ENCODE data around the gene BMS1.
A peak's percentile ranks its signal among the peaks of the same experiment; 100 is the strongest.
"Not testable (repeated sequence)": the region's sequence is repeated elsewhere in the genome, so short reads cannot be mapped to it uniquely, and the experiment has no call there.

BMS1 gene, protein sequence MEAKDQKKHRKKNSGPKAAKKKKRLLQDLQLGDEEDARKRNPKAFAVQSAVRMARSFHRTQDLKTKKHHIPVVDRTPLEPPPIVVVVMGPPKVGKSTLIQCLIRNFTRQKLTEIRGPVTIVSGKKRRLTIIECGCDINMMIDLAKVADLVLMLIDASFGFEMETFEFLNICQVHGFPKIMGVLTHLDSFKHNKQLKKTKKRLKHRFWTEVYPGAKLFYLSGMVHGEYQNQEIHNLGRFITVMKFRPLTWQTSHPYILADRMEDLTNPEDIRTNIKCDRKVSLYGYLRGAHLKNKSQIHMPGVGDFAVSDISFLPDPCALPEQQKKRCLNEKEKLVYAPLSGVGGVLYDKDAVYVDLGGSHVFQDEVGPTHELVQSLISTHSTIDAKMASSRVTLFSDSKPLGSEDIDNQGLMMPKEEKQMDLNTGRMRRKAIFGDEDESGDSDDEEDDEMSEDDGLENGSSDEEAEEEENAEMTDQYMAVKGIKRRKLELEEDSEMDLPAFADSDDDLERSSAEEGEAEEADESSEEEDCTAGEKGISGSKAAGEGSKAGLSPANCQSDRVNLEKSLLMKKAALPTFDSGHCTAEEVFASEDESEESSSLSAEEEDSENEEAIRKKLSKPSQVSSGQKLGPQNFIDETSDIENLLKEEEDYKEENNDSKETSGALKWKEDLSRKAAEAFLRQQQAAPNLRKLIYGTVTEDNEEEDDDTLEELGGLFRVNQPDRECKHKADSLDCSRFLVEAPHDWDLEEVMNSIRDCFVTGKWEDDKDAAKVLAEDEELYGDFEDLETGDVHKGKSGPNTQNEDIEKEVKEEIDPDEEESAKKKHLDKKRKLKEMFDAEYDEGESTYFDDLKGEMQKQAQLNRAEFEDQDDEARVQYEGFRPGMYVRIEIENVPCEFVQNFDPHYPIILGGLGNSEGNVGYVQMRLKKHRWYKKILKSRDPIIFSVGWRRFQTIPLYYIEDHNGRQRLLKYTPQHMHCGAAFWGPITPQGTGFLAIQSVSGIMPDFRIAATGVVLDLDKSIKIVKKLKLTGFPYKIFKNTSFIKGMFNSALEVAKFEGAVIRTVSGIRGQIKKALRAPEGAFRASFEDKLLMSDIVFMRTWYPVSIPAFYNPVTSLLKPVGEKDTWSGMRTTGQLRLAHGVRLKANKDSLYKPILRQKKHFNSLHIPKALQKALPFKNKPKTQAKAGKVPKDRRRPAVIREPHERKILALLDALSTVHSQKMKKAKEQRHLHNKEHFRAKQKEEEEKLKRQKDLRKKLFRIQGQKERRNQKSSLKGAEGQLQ

DNA sequence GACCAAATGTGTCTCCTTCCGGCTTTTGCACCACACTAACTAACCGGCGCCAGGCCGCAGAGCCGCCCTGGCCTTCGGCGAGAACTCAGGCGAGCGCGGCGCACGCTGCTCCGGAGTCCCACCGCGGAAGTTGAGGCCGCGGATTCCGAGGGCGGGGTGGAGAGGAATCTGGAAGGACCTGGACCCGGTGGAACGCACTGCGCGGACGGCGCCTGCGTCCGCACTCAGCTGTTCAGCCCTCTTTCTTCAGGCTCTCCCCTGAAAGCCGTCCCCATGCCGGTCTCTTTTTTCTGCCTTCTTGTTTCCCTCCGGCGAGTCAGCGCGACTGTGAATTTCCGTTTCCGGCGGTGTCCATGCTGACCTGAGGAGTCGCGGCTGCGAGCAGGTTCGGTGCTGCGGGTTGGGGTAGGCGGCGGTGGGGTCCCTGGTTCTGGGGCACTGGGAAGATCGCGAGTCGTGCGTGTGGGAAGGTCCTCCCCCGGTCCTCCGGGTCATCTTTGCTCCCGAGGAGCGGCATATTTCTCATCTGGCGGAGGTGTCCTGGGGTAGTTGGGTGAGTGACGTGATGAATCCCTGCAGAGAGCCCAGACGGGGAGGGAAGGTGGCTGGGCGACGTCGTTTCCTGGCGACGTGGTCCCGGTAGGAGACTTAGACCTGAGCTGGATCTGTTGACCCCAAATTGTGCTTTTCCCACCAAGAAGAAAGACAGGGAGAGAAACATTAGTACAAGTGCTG is at the start of gene BMS1:
TSS of gene BMS1 (plus strand) at position 350 of the 735 bp plus-strand sequence. CDS start 1,600 bp downstream, outside the sequence.
- DNase-seq (ENCODE audit: low read depth in 2 of 2), result peak; percentile 72 to 78

DNA sequence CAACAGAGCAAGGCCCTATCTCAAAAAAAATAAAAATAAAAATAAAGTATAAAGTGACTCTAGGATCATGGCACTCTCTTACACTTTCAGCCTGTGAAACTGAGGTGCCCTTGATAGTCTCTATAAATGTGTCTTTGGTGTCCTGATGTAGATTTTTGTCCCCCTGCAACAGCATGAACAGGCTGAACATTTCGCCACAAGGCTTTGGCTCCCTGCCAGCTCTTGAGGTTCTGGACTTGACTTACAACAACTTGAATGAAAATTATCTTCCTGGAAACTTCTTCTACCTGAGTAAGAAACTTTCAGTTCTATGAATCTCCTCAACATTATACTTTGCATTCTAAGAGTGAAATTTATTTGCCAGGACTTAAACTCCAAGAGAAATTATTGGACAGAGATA is 48.1 kb upstream of the BMS1 start:
- no peak for DNase-seq (ENCODE audit: low read depth in 2 of 2)

DNA sequence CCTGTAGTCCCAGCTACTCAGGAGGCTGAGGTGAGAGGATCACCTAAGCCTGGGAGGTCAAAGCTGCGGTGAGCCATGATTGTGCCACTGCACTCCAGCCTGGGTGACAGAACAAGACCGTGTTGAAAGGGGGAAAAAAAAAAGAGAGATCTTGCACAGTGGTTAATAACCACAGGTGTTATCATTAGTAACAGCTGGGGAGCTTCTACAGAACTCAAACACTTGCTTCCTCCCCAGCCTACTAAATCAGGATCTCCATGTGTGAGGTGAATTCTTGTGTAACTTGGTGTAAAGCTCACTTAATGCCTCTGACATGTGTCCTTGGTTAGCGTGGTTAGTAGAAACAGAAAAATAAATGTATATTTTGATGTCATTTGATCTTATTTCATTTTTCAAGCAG is 43.9 kb upstream of the BMS1 start:
- DNase-seq (ENCODE audit: low read depth in 2 of 2), result no peak

DNA sequence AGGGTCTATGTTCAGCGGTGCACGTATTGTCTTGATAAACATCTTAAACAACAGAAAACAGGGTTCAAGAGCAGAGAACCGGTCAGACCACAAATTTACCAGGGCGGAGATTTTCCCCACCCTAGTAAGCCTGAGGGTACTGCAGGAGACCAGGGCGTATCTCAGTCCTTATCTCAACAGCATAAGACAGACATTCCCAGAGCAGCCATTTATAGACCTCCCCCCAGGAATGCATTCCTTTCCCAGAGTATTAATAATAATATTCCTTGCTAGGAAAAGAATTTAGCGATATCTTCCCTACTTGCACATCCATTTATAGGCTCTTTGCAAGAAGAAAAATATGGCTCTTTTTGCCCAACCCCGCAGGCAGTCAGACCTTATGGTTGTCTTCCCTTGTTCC is 41.1 kb upstream of the BMS1 start:
- DNase-seq (ENCODE audit: low read depth in 2 of 2), result not testable (repeated sequence)

DNA sequence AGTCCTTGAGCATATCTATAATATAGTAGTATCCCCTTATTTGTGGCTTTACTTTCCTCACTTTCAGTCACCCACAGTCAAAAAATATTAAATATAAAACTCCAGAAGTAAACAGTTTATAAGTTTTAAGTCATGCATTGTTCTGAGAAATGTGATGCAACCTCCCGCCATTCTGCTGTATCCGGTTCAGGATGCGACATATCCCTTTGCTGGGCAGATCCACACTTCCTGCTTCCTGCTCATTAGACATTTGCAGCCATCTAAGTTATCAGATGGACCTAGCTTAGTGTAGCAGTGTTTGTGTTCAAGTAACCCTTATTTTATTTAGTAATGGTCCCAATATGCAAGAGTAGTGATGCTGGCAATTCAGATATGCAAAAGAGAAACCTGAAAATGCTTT is 38.9 kb upstream of the BMS1 start:
- no peak for DNase-seq (ENCODE audit: low read depth in 2 of 2)

DNA sequence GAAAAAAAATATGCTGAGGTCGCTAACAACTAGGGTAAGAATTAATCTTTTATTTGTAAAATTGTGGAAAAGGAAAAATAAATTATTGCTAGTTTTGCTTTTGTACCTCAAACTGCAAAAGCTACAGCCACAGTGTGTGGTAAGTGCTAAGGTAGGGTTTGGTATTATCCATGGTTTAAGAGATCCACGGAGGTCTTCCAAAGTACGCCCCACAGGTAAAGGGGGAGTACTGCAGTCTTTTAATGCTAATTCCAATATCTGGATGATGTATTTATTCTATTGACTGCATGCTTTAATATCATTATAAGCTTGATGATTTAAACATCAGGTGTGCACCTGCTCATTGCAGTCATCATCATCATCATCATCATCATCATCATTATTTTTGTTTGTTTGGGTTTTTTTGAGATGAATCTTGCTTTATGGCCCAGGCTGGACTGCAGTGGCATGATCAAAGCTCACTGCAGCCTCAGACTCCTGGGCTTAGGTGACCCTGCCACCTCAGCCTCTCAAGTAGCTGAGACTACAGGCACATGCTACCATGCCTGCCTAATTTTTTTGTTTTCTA is 38.4 kb upstream of the BMS1 start:
- no peak for DNase-seq (ENCODE audit: low read depth in 2 of 2)

DNA sequence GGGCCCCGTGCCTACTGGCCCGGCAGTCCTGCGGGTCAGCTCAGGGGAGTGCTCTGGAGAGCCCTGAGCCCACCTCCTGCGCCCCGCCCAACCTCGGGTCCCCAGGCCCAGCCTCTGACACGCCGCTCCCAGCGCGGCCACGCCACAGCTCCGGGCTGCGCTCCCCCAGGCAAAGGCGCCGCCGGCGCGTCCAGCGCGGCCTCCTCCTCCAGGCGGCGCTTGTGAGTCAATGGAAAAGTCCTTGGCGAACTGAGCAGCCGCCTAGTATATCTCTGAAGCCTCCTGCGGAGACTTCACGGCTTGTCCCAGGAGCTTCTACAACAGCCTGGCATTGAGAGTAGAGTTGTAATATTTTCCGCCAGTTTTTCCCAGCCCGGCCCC is 29.5 kb upstream of the BMS1 start:
- peak; percentile 34 to 38 for DNase-seq (ENCODE audit: low read depth in 2 of 2)

DNA sequence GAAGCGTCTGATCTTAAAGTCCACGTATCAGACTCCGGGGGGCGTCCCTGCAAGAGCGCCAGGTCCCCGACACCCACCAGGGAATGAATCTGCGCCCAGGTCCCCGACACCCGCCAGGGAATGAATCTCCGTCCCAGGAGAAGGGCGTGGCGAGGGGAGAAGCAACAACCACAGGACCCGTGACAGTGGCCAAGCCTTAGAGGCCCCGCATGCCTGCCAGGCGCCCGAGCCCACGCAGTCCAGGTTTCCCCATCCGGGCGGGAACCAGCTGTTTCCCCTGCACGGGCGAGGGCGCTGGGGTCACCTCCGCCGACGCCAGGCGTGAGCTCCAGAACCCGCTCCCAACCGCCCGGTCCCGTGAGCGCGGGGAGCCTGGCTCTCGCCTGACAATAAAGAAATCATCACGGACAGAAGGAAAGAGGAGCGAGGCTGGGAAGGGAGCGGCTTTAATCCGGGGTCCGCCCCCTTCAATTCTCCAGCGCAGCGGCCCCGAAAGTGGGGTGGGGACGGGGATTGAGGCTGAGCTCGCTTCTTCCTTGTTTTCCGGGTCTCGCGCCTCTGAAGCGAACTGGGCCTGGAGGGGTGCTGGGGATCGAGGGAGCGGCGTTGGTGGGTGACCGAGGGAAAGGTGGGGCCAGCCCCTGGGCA is 29.0 kb upstream of the BMS1 start:
- DNase-seq (ENCODE audit: low read depth in 2 of 2), result no peak

DNA sequence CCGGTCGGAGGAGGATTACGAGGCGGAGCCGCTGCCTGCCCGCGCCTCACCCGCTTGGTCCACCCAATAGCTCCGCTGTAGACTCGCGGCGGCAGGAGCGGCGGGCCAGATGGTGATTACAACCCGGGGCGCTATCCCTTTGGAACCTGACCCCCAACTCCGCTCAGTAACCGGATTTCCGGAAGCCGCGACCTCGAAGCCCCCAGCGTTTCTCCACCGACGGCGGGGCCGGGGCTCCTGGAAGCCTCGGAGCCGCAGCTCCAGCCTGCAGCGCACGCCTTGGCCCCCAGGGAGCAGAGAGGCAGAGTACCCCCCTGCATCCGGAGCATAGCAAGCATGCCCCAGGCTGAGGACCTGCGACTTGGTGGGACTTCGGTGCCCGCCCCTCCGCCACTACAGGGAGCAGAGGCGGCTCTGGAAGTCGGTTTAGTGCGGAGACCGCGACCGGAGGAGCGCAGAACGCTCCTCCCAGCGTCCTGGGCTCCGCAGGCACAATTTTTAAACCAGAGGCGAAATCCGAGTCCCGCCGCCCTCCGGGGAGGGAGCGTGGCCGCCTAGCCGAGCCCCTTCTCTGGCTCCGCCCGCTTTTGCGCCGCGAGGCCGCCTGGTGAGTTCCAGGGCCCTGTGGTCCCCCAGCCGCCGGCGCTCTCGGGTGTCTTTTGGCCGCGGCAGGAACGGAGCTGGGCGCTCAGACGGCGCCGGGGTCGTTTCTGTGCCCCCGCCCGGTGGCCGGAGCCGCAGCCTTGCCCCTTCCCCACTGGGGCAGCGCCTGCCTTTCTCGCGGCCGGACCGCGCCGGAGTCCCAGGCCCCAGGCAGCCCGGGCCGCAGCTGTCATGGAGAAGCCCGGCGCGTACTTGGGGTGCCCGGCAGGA is 28.2 kb upstream of the BMS1 start:
- DNase-seq (ENCODE audit: low read depth in 2 of 2), result no peak

DNA sequence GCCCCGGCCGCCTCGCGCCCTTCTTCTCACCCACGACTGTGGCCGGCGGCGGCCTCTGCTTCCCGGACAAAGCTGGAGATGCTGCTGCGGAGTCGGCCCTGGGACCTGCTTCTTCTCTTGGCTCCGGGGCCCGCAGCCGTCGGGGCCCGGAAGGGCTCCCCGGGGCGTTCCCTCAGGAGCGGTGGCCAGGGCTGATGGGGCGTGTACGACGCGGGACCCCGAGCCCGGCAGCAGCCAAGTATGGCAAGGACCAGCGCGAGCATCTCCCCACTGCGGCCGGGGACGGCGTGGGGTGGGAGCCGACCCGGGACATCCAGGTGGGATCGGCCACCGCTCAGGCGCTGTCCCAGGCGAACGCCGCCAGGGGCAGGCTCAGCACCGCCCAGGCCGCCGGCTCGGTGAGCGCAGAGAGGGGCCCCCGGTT is 27.6 kb upstream of the BMS1 start:
- no peak for DNase-seq (ENCODE audit: low read depth in 2 of 2)

DNA sequence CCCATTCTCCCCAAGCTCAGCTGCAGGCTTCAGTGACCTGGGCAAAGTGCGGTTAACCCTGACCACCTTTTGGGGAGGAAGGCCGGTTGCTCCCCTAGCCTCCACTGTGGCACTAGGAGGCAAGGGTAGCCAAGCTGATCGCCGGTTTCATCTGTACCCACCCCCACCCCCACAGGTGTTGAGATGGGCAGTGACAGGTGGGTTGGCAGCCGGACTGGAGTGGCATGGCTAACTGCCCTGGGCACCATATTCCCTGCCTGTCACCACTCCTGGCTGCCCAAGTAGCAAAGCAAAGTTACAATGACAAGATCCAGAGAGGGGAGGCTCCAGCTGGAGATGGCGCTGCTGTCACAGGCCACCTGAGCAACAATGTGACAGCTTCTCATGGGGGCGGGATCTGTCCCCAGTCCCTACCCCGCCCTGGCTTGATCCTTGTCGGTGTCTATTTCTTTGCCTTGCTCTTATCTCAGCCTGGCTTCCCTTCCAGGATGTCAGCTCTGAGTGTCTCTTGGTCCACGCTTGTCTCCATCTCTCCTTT is 27.0 kb upstream of the BMS1 start:
- DNase-seq (ENCODE audit: low read depth in 2 of 2), result no peak

DNA sequence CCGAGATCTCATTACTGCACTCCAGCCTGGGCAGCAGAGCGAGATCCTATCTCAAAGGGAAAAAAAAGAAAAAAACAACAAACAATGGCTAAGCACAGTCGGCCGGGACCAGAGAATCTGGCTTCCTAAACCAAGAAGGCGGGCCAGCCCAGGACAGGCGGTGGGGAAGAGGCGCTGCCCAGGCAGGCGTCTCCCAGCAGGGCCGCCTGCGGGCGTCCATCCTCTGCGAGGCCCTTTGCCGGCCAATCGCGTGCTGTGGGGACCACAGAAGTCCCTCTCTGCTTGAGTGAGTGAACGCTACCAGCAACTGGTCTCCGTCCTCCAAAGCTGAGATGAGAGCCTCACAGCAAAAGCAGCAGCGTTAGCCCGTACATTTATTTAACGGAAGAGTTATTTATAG is 14.7 kb upstream of the BMS1 start:
- DNase-seq (ENCODE audit: low read depth in 2 of 2), result no peak

DNA sequence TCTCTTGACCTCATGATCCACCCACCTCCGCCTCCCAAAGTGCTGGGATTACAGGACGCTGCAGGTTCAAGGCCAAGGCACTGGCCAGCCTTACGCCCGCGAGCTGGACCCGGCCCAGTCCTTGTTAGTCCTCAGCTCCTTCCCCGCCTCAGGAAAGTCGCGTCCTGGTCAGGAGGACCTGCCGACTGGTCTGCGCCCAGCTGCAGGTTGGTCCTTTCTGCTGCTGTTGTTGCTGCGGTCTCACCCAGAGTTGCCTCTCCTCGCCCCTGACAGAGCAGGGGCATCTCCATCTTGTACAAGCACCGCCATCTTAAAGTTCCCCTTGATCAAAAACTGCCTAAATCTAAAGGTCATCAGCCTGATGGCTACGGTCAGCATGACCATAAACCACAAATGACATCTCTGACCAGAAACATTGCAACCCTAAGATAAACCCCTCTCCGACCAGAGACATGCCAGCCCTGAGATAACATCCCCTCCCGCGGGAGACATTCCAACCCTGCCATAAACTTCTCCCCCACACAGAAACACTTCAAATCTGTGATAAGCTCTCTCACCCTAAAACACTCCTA is 13.9 kb upstream of the BMS1 start:
- DNase-seq (ENCODE audit: low read depth in 2 of 2), result no peak

DNA sequence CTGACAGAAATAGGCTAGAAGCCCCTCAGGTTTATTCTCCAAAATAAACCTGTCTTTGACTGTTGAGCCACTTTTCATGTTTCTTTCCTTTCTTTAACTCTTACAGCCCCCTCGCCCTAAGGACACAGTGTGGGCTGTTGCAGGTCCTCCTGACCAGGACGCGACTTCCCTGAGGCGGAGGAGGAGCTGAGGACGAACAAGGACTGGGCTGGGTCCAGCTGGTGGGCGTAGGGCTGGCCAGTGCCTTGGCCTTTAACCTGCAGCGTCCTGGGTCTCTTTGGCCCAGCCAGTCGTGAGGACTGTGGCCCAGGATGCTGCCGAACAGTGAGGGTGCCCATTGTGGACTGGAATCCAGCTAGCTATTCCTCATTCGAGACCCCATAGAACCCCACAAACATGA is 13.4 kb upstream of the BMS1 start:
- no peak for DNase-seq (ENCODE audit: low read depth in 2 of 2)

DNA sequence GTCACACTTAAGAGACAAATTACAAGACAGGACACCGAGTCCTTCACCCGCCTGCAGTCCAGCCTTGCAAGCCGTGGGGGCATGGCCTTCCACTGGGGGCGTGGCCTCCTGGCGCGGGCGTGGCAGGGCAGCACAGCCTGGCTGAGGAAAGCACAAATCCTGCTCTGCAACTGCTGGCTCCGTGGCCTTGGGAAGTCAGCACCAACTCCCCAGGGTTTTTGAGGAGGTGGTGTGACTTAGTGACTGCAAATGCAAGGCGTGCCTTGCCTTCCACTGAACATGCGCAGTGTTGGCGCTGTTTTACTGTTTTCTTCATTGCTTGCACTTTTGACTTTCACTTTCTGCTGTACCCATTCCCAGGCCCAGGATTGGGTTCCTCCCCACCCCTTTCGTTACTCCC is 12.9 kb upstream of the BMS1 start:
- no peak for DNase-seq (ENCODE audit: low read depth in 2 of 2)

DNA sequence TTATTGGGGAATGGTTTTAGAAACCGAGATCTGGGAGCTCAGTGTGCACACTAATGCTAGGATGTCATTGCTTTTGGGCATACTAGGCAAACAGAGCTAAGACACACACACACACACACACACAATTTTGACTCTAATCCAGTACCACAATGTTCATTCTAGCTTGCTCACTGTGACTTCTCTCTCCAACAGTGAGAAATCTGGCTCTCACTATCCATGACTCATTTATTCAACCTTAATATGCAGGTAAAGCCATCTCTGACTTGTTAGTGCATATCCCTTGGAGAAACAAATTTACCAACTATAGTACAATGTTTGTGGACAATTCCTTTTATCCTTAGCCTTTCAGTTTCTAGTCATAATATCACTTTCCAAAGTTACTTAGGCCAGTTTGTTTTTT is 5.9 kb upstream of the BMS1 start:
- no peak for DNase-seq (ENCODE audit: low read depth in 2 of 2)

DNA sequence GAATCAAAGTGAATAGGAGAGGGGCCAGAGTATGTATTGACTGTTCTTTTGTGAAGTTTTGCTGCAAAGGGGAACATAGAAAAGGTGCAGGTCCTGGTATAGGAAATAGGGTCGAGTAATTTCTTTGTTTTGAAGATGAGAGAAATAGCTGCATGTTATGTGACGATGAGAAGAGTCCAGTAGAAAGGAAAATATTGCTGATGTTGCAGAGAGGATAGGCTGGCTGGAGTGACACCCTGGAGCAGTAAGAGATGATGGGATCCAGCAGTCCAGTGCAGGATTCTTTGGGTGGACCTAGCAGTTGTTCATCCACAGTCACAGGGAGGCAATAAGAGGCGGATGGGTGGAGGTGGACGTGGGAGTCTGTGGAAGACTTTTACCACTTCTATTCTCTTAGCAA is 2.1 kb upstream of the BMS1 start:
- no peak for DNase-seq (ENCODE audit: low read depth in 2 of 2)

DNA sequence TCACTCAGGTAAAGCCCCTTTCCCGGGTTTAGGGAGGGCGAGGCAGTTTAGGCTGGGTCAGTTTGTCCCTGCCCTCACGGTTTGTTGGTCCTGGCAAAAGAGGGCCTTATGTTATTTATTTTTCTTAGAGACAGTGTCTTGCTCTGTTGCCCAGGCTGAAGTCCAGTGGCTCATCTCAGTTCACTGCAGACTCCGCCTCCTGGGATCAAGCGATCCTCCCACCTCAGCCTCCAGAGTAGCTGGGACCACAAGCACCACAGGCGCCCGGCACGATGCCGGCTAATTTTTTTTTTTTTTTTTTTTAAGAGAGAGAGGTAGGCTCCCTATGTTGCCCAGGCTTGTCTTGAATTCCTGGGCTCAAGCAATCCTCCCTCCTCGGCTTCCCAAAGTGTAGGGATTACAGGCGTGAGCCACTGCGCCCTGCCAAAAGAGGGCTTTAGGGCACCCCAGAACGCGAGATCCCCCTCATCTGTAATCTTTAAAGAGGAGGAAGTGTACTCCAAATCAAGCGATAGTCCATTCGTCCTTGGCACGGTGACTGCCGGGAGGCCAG is 626 bp upstream of the BMS1 start:
- DNase-seq (ENCODE audit: low read depth in 2 of 2), result no peak

DNA sequence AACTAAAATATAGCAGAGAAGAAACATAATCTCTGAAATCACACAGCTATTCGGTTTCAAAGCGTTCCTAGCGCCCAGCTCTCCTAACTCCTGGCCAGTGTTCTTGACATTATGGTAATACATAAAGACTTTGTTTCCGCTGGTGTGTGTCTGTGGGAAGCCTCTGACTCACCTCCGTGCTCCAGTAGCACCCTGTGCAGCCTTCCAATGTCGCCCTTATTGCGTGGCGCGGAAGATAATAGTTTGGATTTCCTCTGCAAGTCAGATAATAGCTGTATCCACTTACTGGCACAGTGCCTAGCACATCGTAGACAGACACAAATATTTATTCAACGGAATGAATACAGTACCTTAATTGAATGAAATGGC is 570 bp downstream of the BMS1 start:
- peak in 1 of 2 donors; percentile 10 for DNase-seq (ENCODE audit: low read depth in 2 of 2)

All from stimulated activated CD8-positive, alpha-beta memory T cell treated with anti-CD3 and anti-CD28 coated beads, Interleukin-15, amount 100 ng/mL, for 4 hours (primary cell).